Duodenal mucosa (tissue), 2 donors: ENCODE measurements around the gene AKAP5.
A peak's percentile ranks its signal among the peaks of the same experiment; 100 is the strongest.

Source experiments
- H3K27ac ChIP-seq: one replicate; pipeline ENCODE4 v1.7.0; 2013; ENCODE audit warnings: low read depth, low read length
- H3K27me3 ChIP-seq, 2 donors: one replicate each; pipeline ENCODE4 v1.7.0; 2013; ENCODE audit warnings: low read length in 2 of 2, control low read depth in 1 of 2; ENCODE audit not compliant: insufficient read depth in 2 of 2, control insufficient read depth in 1 of 2
- H3K36me3 ChIP-seq, 2 donors: one replicate each; pipeline ENCODE4 v1.7.0; 2013; ENCODE audit warnings: low read length in 2 of 2, control low read depth in 1 of 2; ENCODE audit not compliant: insufficient read depth in 2 of 2, control insufficient read depth in 1 of 2
- H3K4me1 ChIP-seq, 2 donors: one replicate each; pipeline ENCODE4 v1.7.0; 2013; ENCODE audit warnings: low read length in 2 of 2, control low read depth in 1 of 2; ENCODE audit not compliant: insufficient read depth in 2 of 2, control insufficient read depth in 1 of 2
- H3K4me3 ChIP-seq, 2 donors: one replicate each; pipeline ENCODE4 v1.7.0; 2013; ENCODE audit warnings: low read length in 2 of 2, low read depth in 1 of 2
- H3K9ac ChIP-seq, 2 donors: one replicate each; pipeline ENCODE4 v1.7.0; 2013; ENCODE audit warnings: low read length in 2 of 2, low read depth in 1 of 2
- H3K9me3 ChIP-seq, 2 donors: one replicate each; pipeline ENCODE4 v1.7.0; 2013; ENCODE audit warnings: low read length in 2 of 2, control low read depth in 1 of 2; ENCODE audit not compliant: control insufficient read depth in 1 of 2

The AKAP5 gene

DNA sequence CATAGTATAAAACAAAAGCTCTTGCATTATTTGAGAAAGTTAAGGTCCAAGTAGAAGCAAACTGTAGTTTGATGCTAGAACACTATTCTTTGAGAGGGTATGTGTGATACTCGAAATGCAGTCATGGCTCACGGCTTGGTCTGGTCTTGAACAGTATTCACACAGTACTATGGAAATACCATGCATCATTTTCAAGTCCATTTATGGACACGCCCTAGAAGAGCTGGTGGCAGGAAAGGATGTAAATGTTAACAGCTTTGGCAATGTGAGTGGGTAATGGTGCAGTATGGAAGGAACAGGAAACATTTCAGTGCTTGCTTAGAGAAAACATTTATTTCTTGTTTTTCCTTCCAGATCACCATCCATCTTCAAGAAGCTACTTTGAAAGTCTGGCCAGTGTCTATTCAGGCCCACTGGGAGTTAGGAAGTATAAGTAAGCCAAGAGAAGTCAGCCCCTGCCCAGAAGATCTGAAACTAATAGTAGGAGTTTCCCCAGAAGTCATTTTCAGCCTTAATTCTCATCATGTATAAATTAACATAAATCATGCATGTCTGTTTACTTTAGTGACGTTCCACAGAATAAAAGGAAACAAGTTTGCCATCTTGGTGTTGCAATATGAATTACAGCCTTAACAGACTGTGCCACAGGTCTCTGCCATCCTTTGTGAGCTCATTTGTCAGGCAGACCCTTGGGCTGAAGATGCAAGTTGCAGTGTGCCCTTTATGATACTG, 5.7 kb upstream of the AKAP5 start:
- Histone ChIP-seq H3K9ac (no peak overlapping the region), H3K36me3 (peaks cover 15 to 34% of the 10 kb centered on the region in 2 donors), H3K9me3 (no peaks in the 10 kb centered on the region)

DNA sequence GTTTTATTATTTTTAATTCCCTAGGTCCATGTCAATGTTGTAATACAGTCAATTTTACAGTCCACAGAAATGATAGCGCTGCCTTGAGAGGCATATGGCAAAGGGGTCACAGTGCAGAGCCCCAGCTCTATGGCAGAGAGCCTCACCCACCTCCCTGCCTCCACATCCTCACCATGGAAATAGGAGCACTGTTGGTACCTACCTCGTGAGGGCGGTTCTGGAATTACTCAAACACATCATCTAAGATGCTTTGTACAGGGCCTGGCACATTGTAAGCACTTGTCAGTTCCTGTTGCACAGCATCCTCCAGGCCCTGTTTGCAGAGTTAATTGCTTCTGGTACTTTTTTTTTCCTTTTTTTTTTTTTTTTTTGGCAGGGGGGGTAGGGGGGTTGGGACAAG, 4.1 kb upstream of the AKAP5 start:
- Histone ChIP-seq H3K9ac (no peak overlapping the region), H3K4me3 (no peak overlapping the region), H3K36me3 (peaks cover 3 to 18% of the 10 kb centered on the region in 2 donors), H3K27me3 (no peaks in the 10 kb centered on the region), H3K9me3 (no peaks in the 10 kb centered on the region), H3K27ac (no peak overlapping the region), H3K4me1 (peaks cover 9 to 12% of the 10 kb centered on the region in 2 donors)

More for the DNA sequence above, 5.7 kb upstream of the AKAP5 start:
- no peak overlapping the region for H3K4me3 ChIP-seq
- peaks cover 2 to 3% of the 10 kb centered on the region in 2 donors for H3K4me1 ChIP-seq
- H3K27me3 ChIP-seq: no peaks in the 10 kb centered on the region
- H3K27ac ChIP-seq: no peak overlapping the region

DNA sequence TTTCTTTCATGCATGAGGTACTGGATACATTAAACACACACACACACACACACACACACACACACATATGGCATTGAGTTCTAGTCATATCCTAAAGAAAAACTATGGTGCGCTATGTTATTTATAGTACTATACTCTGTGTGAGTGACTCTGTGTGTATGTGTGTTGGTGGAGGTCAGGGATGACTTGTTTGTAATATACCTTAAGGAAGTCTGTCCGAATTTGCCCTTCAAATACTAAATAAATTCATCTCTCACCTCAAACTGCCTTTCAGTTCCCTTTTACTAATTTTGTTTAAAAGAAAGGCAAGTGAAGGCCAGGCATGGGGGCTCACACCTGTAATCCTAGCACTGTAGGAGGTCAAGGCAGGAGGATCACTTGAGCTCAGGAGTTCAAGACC, 2.1 kb upstream of the AKAP5 start:
- peaks cover 12% of the 10 kb centered on the region in 2 donors for H3K4me1 ChIP-seq
- no peaks in the 10 kb centered on the region for H3K27me3 ChIP-seq
- H3K4me3 ChIP-seq: no peak overlapping the region
- H3K9me3 ChIP-seq: no peaks in the 10 kb centered on the region
- H3K9ac ChIP-seq: no peak overlapping the region
- peaks cover 3 to 10% of the 10 kb centered on the region in 2 donors for H3K36me3 ChIP-seq
- no peak overlapping the region for H3K27ac ChIP-seq

- H3K9me3 ChIP-seq: no peaks in the 10 kb centered on the region
- no peaks in the 10 kb centered on the region for H3K27me3 ChIP-seq
- H3K27ac ChIP-seq: no peak overlapping the region
- H3K36me3 ChIP-seq: peaks cover 3 to 10% of the 10 kb centered on the region in 2 donors
- H3K4me1 ChIP-seq: peaks cover 12% of the 10 kb centered on the region in 2 donors
- no peak overlapping the region for H3K4me3 ChIP-seq
- H3K9ac ChIP-seq: no peak overlapping the region
Measured at GRCh38 chr14:64463873-64464272, 1.4 kb upstream of the AKAP5 start.

DNA sequence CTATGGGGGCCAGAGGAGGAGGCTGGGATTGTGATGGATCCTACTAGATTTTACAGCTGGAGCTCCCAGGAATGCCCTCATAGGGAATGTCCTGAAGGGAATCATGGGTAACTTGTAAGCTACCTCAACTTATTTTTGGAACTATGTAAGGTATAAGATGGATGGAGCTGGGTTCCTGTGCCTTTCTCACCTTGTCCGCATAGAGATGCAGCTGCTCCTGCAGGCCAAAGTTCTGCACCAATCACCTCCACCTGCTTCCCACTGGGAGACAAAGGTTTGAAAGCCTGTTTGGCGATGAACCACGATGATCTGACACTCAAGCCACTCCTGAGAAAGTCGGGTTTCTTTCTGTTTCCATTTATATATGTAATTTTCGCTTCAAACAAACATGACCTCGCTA, 648 bp upstream of the AKAP5 start:
- Histone ChIP-seq H3K27ac (no peak overlapping the region), H3K27me3 (no peaks in the 10 kb centered on the region), H3K9ac (peak overlapping the region; percentile 35 to 69), H3K9me3 (no peaks in the 10 kb centered on the region), H3K4me1 (peaks cover 12% of the 10 kb centered on the region in 2 donors), H3K36me3 (peaks cover 3 to 6% of the 10 kb centered on the region in 2 donors), H3K4me3 (peak overlapping the region; percentile 67 to 78)

DNA sequence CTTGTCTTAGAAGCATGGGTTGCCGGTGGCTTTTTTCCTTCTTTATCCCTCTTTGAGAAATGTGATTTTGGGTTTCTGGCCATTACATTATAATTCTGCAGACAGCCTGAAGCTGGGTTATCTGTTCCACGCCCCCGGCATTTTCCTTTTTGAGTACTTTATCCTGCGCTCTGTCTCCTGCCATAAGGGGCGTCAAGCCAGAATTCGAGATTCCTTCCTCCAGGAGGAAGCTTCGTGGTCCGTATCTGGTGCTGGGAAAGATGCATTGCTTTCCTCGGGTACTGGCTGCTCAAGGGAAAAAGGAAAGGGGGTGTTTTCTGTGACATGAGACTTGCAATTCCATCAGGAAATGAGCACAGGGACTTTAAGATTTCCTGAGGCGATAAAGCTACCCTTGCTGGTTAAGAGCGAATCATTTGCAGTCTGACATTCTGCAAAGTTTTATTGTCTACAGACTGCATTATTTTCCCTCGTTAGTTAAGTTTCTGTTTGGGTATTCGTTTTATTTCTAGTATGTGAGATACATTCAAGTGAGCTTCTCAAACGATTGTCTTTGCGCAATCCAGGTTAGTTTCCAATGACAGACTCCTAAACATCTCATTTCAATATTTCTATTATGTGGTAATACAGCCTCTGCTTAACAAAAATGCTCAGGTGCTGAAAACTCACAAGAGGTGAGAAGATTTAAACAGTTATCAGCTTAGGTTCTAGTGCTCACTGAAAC, 694 bp downstream of the AKAP5 start:
- Histone ChIP-seq H3K9me3 (no peaks in the 10 kb centered on the region), H3K27ac (no peak overlapping the region), H3K36me3 (no peaks in the 10 kb centered on the region)

GRCh38 chr14:64467101-64467500, 1.8 kb downstream of the AKAP5 start:
- Histone ChIP-seq H3K27ac (no peak overlapping the region), H3K4me3 (no peak overlapping the region)

More for the DNA sequence above, 694 bp downstream of the AKAP5 start:
- Histone ChIP-seq H3K9ac (peak overlapping the region; percentile 49 to 55), H3K27me3 (no peaks in the 10 kb centered on the region), H3K4me3 (peak overlapping the region; percentile 78), H3K4me1 (peaks cover 12% of the 10 kb centered on the region in 2 donors)

DNA sequence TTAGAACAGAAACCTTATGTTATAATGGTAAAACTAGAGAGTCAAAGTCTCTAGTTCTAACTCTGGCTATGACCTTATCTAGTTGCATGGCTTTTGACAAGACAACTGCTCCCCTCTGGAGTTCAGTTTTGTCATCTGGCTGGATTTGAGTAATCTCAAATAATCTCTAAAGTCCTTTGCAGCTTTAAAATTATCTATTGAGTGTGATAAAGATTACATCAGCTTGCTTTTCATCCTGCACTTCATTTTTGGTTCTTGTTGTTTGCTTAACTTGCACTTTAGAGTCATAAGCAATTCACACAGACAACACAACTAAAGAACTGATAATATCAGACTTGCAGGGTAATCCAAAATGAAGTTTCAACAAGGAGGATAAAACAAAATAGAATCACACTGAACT, 2.3 kb downstream of the AKAP5 start:
- peaks cover 12% of the 10 kb centered on the region in 2 donors for H3K4me1 ChIP-seq
- H3K27ac ChIP-seq: no peak overlapping the region
- no peaks in the 10 kb centered on the region for H3K27me3 ChIP-seq
- no peaks in the 10 kb centered on the region for H3K9me3 ChIP-seq
- H3K9ac ChIP-seq: no peak overlapping the region
- H3K36me3 ChIP-seq: no peaks in the 10 kb centered on the region
- no peak overlapping the region for H3K4me3 ChIP-seq

More at GRCh38 chr14:64467101-64467500, 1.8 kb downstream of the AKAP5 start:
- Histone ChIP-seq H3K4me1 (peaks cover 12% of the 10 kb centered on the region in 2 donors), H3K36me3 (no peaks in the 10 kb centered on the region), H3K9ac (no peak overlapping the region), H3K9me3 (no peaks in the 10 kb centered on the region), H3K27me3 (no peaks in the 10 kb centered on the region)

DNA sequence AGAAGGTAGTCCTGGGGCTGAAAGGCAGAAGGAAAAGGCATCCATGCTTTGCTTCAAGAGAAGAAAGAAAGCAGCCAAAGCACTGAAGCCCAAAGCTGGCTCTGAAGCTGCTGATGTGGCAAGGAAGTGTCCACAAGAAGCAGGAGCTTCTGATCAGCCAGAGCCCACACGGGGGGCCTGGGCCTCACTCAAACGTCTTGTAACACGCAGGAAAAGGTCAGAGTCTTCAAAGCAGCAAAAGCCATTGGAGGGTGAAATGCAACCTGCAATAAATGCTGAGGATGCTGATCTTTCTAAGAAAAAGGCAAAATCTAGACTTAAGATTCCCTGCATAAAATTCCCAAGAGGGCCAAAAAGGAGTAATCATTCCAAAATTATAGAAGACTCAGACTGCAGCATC, 3.2 kb downstream of the AKAP5 start:
- H3K9ac ChIP-seq: no peak overlapping the region
- H3K4me1 ChIP-seq: peaks cover 12% of the 10 kb centered on the region in 2 donors
- H3K36me3 ChIP-seq: no peaks in the 10 kb centered on the region
- H3K27ac ChIP-seq: no peak overlapping the region
- no peaks in the 10 kb centered on the region for H3K9me3 ChIP-seq
- no peaks in the 10 kb centered on the region for H3K27me3 ChIP-seq
- no peak overlapping the region for H3K4me3 ChIP-seq

- H3K4me1 ChIP-seq: peaks cover 0 to 4% of the 10 kb centered on the region in 2 donors
- no peak overlapping the region for H3K4me3 ChIP-seq
- H3K36me3 ChIP-seq: no peaks in the 10 kb centered on the region
- H3K27me3 ChIP-seq: no peaks in the 10 kb centered on the region
- H3K9ac ChIP-seq: no peak overlapping the region
- H3K9me3 ChIP-seq: no peaks in the 10 kb centered on the region
- no peak overlapping the region for H3K27ac ChIP-seq
Measured at GRCh38 chr14:64474041-64474440, 8.7 kb downstream of the AKAP5 start.
